Trophoblast cell (in vitro differentiated cells and primary cell): ENCODE measurements around the gene ACP2.
A peak's percentile ranks its signal among the peaks of the same experiment; 100 is the strongest.

Source experiments
- DNase-seq, 2 donors: peaks; one replicate each; pipeline ENCODE4 v3.0.0-alpha.2; 2016
- H2AFZ ChIP-seq: 2 replicates; pipeline ENCODE4 v1.6.1; 2013; ENCODE audit warnings: low read length, moderate library complexity, mild to moderate bottlenecking; ENCODE audit not compliant: insufficient read depth, poor library complexity
- H2AK5ac ChIP-seq: 2 replicates; pipeline ENCODE4 v1.6.1; 2013; ENCODE audit warnings: mild to moderate bottlenecking, low read length
- H2BK120ac ChIP-seq: 2 replicates; pipeline ENCODE4 v1.6.1; 2013; ENCODE audit warnings: low read length, mild to moderate bottlenecking, moderate library complexity; ENCODE audit not compliant: insufficient read depth, poor library complexity
- H2BK12ac ChIP-seq: 2 replicates; pipeline ENCODE4 v1.6.1; 2013; ENCODE audit warnings: mild to moderate bottlenecking, low read length, moderate library complexity
- H2BK5ac ChIP-seq: 2 replicates; pipeline ENCODE4 v1.6.1; 2013; ENCODE audit warnings: low read length, low read depth, moderate library complexity, mild to moderate bottlenecking; ENCODE audit not compliant: poor library complexity
- H3K14ac ChIP-seq: 2 replicates; pipeline ENCODE4 v1.6.1; 2013; ENCODE audit warnings: mild to moderate bottlenecking, low read length
- H3K18ac ChIP-seq: 2 replicates; pipeline ENCODE4 v1.6.1; 2013; ENCODE audit warnings: mild to moderate bottlenecking, low read length
- H3K23ac ChIP-seq: 2 replicates; pipeline ENCODE4 v1.6.1; 2013; ENCODE audit warnings: low read length
- H3K27ac ChIP-seq: 2 replicates; pipeline ENCODE4 v1.5.1; 2013; ENCODE audit warnings: low read depth, mild to moderate bottlenecking, inconsistent platforms, low read length, moderate library complexity
- H3K27me3 ChIP-seq: 2 replicates; pipeline ENCODE4 v1.6.1; 2013; ENCODE audit warnings: inconsistent platforms, mild to moderate bottlenecking, low read length, moderate library complexity; ENCODE audit not compliant: insufficient read depth
- H3K36me3 ChIP-seq, 2 experiments: 1 replicate in 1 of 2; 2 replicates in 1 of 2; pipeline ENCODE4 v1.6.1; 2013; ENCODE audit warnings: low read length in 2 of 2, mild to moderate bottlenecking in 2 of 2, moderate library complexity in 1 of 2; ENCODE audit not compliant: insufficient read depth in 2 of 2, control insufficient read depth in 1 of 2
- H3K4ac ChIP-seq: 2 replicates; pipeline ENCODE4 v1.6.1; 2013; ENCODE audit warnings: low read depth, mild to moderate bottlenecking, low read length, moderate library complexity
- H3K4me1 ChIP-seq, 2 experiments: 1 replicate in 1 of 2; 2 replicates in 1 of 2; pipeline ENCODE4 v1.6.1; 2013; ENCODE audit warnings: low read length in 2 of 2, mild to moderate bottlenecking in 2 of 2, moderate library complexity in 1 of 2; ENCODE audit not compliant: insufficient read depth in 2 of 2, control insufficient read depth in 1 of 2
- H3K4me2 ChIP-seq: 2 replicates; pipeline ENCODE4 v1.6.1; 2013; ENCODE audit warnings: inconsistent platforms, mild to moderate bottlenecking, low read length, moderate library complexity
- H3K4me3 ChIP-seq: 2 replicates; pipeline ENCODE4 v1.5.1; 2013; ENCODE audit warnings: mild to moderate bottlenecking, low read depth, low read length, inconsistent platforms
- H3K79me1 ChIP-seq: one replicate; pipeline ENCODE4 v1.6.1; 2013; ENCODE audit warnings: low read length
- H3K79me2 ChIP-seq: 2 replicates; pipeline ENCODE4 v1.6.1; 2013; ENCODE audit warnings: low read length, mild to moderate bottlenecking; ENCODE audit not compliant: control insufficient read depth, insufficient read depth, poor library complexity
- H3K9ac ChIP-seq: 2 replicates; pipeline ENCODE4 v1.6.1; 2013; ENCODE audit warnings: mild to moderate bottlenecking, low read length
- H3K9me3 ChIP-seq: 2 replicates; pipeline ENCODE4 v1.6.1; 2013; ENCODE audit warnings: low read depth, mild to moderate bottlenecking, control low read depth, inconsistent platforms, low read length; ENCODE audit not compliant: insufficient read depth
- H4K12ac ChIP-seq: 2 replicates; pipeline ENCODE4 v1.6.1; 2013; ENCODE audit warnings: low read depth, mild to moderate bottlenecking, low read length, moderate library complexity
- H4K8ac ChIP-seq: 2 replicates; pipeline ENCODE4 v1.6.1; 2013; ENCODE audit warnings: low read depth, mild to moderate bottlenecking, low read length, moderate library complexity
- H4K91ac ChIP-seq: one replicate; pipeline ENCODE4 v1.6.1; 2013; ENCODE audit warnings: low read depth, mild to moderate bottlenecking, low read length, moderate library complexity
- WGBS: extraction: QIAGEN DNeasy Blood & Tissue Kit; methylation state at CpG from one replicate; pipeline ENCODE4 v1.1.7; 2013; ENCODE audit warnings: missing lambda C conversion rate; ENCODE audit not compliant: insufficient read length, insufficient coverage; ENCODE audit errors: extremely low coverage; 5-methylcytosine and 5-hydroxymethylcytosine counted together

ACP2 gene

DNA sequence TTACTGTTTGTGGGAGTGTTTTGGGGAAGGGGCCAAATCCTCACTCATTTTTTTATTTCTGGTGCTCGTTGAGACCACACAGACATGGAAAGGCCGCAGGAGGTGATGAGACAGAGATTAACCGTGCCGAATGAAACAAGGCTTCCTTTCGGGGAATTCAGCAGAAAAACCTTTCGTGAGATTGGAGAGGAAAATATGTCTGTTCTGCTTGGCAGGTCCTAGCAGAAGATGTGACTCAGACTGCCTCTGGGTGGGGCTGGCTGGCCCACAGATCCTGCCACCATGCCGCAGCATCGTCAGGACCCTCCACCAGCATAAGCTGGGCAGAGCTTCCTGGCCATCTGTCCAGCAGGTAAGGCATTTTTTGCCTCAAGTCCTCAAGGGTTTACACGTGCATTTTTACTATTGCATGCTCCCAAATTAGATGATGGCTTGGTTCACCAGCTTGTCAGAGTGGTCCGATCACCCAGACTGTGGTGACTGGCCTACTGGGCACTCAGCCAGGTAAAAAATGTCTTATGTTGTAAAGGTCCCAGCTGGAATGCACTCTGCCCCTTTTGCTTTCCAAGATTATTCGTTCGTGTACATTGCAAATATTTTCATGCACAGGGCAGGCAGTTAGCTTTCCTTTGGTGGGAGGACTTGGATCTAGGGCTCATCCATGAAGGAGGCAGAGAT, 32.4 kb downstream of the ACP2 start:
- WGBS: no CpG with 5 or more reads among the region's 12 CpGs
- Histone ChIP-seq H2BK12ac (peak overlapping the region; percentile 2), H2AK5ac (no peak overlapping the region), H3K14ac (no peak overlapping the region), H3K4me2 (peak overlapping the region; percentile 79), H3K9me3 (no peaks in the 10 kb centered on the region), H2AFZ (no peak overlapping the region), H4K8ac (no peak overlapping the region), H2BK5ac (peak overlapping the region; percentile 29), H3K79me2 (peaks cover 7% of the 10 kb centered on the region), H3K4ac (peak overlapping the region; percentile 56), H3K9ac (no peak overlapping the region), H3K23ac (no peak overlapping the region), H3K4me1 (peaks cover 21 to 29% of the 10 kb centered on the region in 2 experiments), H3K18ac (peak overlapping the region; percentile 58), H2BK120ac (no peak overlapping the region), H4K91ac (peak overlapping the region; percentile 23), H3K27me3 (no peaks in the 10 kb centered on the region), H3K4me3 (no peak overlapping the region), H3K27ac (peak overlapping the region; percentile 93), H4K12ac (no peak overlapping the region), H3K36me3 (no peaks in the 10 kb centered on the region), H3K79me1 (peaks cover 13% of the 10 kb centered on the region)
- peak; percentile 81 to 88 for DNase-seq

DNA sequence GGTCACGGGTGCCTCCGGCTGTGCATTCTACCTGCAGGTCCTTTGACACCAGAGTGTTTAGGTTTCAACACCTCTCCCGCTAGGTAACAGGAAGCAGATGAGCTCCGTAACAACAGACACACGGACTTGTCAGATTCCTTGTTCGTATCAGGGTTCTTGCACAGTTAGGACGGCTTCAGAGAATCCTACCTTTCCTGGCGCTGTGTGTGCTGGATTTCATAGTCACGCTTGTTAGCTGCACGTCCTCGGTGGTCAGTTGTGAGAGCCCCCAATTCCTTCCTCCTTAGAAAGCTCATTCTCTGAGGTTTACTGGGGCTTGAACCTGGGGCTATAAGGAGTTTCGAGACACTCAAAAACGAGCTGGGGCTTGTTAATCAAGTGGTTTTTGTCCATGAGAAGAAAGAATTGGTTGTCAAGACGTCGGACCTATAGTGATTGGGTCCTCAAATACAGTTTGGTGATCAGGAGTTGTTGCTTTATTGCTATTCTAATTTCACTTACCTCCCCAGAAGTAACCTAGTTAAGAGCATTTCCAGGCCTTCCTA, 33.2 kb downstream of the ACP2 start:
- peak overlapping the region; percentile 65 for H3K4me3 ChIP-seq
- peaks cover 13% of the 10 kb centered on the region for H3K79me1 ChIP-seq
- peak overlapping the region; percentile 44 for H2BK12ac ChIP-seq
- no peaks in the 10 kb centered on the region for H3K27me3 ChIP-seq
- peak overlapping the region; percentile 68 for H3K18ac ChIP-seq
- no peaks in the 10 kb centered on the region for H3K36me3 ChIP-seq
- peak overlapping the region; percentile 79 for H3K4me2 ChIP-seq
- peak overlapping the region; percentile 98 for H4K91ac ChIP-seq
- H2AK5ac ChIP-seq: peak overlapping the region; percentile 45
- H3K79me2 ChIP-seq: peaks cover 7% of the 10 kb centered on the region
- peak overlapping the region; percentile 93 for H3K14ac ChIP-seq
- H2AFZ ChIP-seq: peak overlapping the region; percentile 66
- peak overlapping the region; percentile 86 for H4K8ac ChIP-seq
- H3K27ac ChIP-seq: peak overlapping the region; percentile 93
- WGBS: no CpG with 5 or more reads among the region's 15 CpGs
- H4K12ac ChIP-seq: peak overlapping the region; percentile 88
- DNase-seq: peak; percentile 84 to 89
- H2BK120ac ChIP-seq: peak overlapping the region; percentile 86
- peak overlapping the region; percentile 38 for H3K9ac ChIP-seq
- peaks cover 21 to 26% of the 10 kb centered on the region in 2 experiments for H3K4me1 ChIP-seq
- H2BK5ac ChIP-seq: peak overlapping the region; percentile 93
- H3K23ac ChIP-seq: no peak overlapping the region
- no peaks in the 10 kb centered on the region for H3K9me3 ChIP-seq
- H3K4ac ChIP-seq: peak overlapping the region; percentile 63

DNA sequence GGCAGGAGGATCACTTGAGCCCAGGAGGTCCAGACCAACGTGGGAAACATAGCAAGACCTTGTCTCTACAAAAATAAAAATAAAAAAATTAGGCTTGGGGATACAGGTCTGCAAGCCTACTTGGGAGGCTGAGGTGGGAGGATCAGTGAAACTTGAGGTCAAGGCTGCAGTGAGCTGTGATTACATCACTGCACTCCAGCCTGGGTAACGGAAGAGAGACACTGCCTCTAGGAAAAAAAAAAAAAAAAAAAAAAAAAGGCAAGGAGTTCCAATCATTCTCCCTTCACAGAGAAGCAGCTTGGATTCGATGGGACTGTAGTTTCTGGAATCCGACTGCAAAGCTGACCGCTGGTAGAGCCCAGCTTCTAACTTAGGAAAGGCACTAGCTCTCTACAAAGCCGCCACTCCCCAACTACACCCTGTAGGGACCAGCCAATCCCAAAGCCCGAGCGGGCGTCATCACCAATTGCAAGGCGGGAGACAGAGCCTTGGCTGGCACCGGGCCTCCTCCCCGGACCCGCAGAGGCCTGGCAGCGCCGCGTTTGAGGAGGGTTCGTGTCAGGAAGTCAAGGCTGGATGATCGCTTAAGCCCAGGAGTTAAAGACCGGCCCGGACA, 34.6 kb downstream of the ACP2 start:
- H2BK120ac ChIP-seq: peak overlapping the region; percentile 6
- H3K9ac ChIP-seq: no peak overlapping the region
- H3K36me3 ChIP-seq: no peaks in the 10 kb centered on the region
- no peak overlapping the region for H3K4me3 ChIP-seq
- peak overlapping the region; percentile 45 for H3K27ac ChIP-seq
- peak overlapping the region; percentile 52 for H3K4ac ChIP-seq
- peaks cover 13% of the 10 kb centered on the region for H3K79me1 ChIP-seq
- peak; percentile 91 to 93 for DNase-seq
- peaks cover 13 to 18% of the 10 kb centered on the region in 2 experiments for H3K4me1 ChIP-seq
- WGBS: no CpG with 5 or more reads among the region's 20 CpGs
- H2BK12ac ChIP-seq: peak overlapping the region; percentile 13
- peak overlapping the region; percentile 79 for H3K4me2 ChIP-seq
- peak overlapping the region; percentile 28 for H3K18ac ChIP-seq
- peak overlapping the region; percentile 3 for H2BK5ac ChIP-seq
- H3K27me3 ChIP-seq: no peaks in the 10 kb centered on the region
- H3K9me3 ChIP-seq: no peaks in the 10 kb centered on the region
- peaks cover 7% of the 10 kb centered on the region for H3K79me2 ChIP-seq
- peak overlapping the region; percentile 33 for H4K12ac ChIP-seq
- H3K14ac ChIP-seq: peak overlapping the region; percentile 68
- H2AK5ac ChIP-seq: no peak overlapping the region
- H4K8ac ChIP-seq: peak overlapping the region; percentile 73
- peak overlapping the region; percentile 11 for H4K91ac ChIP-seq
- H3K23ac ChIP-seq: no peak overlapping the region
- peak overlapping the region; percentile 71 for H2AFZ ChIP-seq

DNA sequence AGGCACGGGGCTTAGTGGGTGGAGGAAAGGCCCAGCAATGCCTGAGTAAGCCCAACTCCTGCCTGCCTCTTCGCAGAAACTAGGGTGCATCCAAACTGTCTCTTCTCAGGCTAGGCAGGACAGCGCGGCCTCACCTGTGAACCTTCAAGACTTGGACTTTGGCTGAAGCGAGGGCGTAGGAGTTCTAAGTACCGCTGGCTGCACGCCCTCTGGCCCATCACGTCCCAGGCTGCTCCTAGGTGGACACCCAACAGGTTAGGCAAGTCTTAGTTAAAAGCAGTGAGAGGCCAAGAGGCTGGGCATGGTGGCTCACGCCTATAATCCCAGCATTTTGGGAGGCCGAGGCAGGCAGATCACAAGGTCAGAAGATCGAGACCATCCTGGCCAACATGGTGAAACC, 35.7 kb downstream of the ACP2 start:
- peak; percentile 48 to 61 for DNase-seq
- Histone ChIP-seq H3K18ac (no peak overlapping the region), H3K79me2 (peaks cover 7% of the 10 kb centered on the region)

More for the DNA sequence above, 35.7 kb downstream of the ACP2 start:
- no peak overlapping the region for H3K9ac ChIP-seq
- H2AFZ ChIP-seq: no peak overlapping the region
- H3K23ac ChIP-seq: no peak overlapping the region
- no peak overlapping the region for H3K4ac ChIP-seq
- H3K4me2 ChIP-seq: no peak overlapping the region
- peaks cover 13% of the 10 kb centered on the region for H3K79me1 ChIP-seq
- no peak overlapping the region for H2AK5ac ChIP-seq
- H3K27me3 ChIP-seq: no peaks in the 10 kb centered on the region
- H3K36me3 ChIP-seq: no peaks in the 10 kb centered on the region
- no peak overlapping the region for H3K14ac ChIP-seq
- H2BK12ac ChIP-seq: no peak overlapping the region
- no peak overlapping the region for H3K4me3 ChIP-seq
- H4K91ac ChIP-seq: no peak overlapping the region
- H3K9me3 ChIP-seq: no peaks in the 10 kb centered on the region
- no peak overlapping the region for H4K12ac ChIP-seq
- WGBS: no CpG with 5 or more reads among the region's 12 CpGs
- H2BK5ac ChIP-seq: no peak overlapping the region
- H4K8ac ChIP-seq: no peak overlapping the region
- H3K4me1 ChIP-seq: peaks cover 13 to 18% of the 10 kb centered on the region in 2 experiments
- no peak overlapping the region for H3K27ac ChIP-seq
- H2BK120ac ChIP-seq: no peak overlapping the region
